IPS-20b (cell line): Measurements from ENCODE around the gene HOXB5.

Experiments used
- H3K27ac ChIP-seq: one replicate; pipeline ENCODE4 v1.5.1; 2013; ENCODE audit warnings: low read length
- H3K27me3 ChIP-seq: 2 replicates; pipeline ENCODE4 v1.6.1; 2013; ENCODE audit warnings: mild to moderate bottlenecking, low read length, inconsistent platforms; ENCODE audit not compliant: insufficient read depth
- H3K36me3 ChIP-seq: 2 replicates; pipeline ENCODE4 v1.6.1; 2013; ENCODE audit warnings: low read depth, mild to moderate bottlenecking, inconsistent platforms, low read length, moderate library complexity; ENCODE audit not compliant: insufficient read depth
- H3K4me1 ChIP-seq: 2 replicates; pipeline ENCODE4 v1.6.1; 2013; ENCODE audit warnings: mild to moderate bottlenecking, control low read depth, inconsistent platforms, low read length, moderate library complexity; ENCODE audit not compliant: insufficient read depth
- H3K4me3 ChIP-seq: 2 replicates; pipeline ENCODE4 v1.5.1; 2013; ENCODE audit warnings: mild to moderate bottlenecking, low read length, inconsistent platforms
- H3K9ac ChIP-seq: 2 replicates; pipeline ENCODE4 v1.6.1; 2013; ENCODE audit warnings: low read depth, mild to moderate bottlenecking, inconsistent platforms, low read length, moderate library complexity
- H3K9me3 ChIP-seq: 2 replicates; pipeline ENCODE4 v1.6.1; 2013; ENCODE audit warnings: mild to moderate bottlenecking, low read depth, low read length, inconsistent platforms; ENCODE audit not compliant: insufficient read depth

HOXB5 gene

GRCh38 chr17:48596000-48596734 lies 2.6 kb upstream of the HOXB5 start:
- Histone ChIP-seq H3K9ac (no peak overlapping the region), H3K4me1 (peaks cover 4% of the 10 kb centered on the region; the same call in 1 of the 2 replicates), H3K4me3 (no peak overlapping the region), H3K27me3 (peaks cover 100% of the 10 kb centered on the region), H3K9me3 (peaks cover 3% of the 10 kb centered on the region; the same call in 1 of the 2 replicates), H3K36me3 (no peaks in the 10 kb centered on the region), H3K27ac (no peak overlapping the region)

DNA sequence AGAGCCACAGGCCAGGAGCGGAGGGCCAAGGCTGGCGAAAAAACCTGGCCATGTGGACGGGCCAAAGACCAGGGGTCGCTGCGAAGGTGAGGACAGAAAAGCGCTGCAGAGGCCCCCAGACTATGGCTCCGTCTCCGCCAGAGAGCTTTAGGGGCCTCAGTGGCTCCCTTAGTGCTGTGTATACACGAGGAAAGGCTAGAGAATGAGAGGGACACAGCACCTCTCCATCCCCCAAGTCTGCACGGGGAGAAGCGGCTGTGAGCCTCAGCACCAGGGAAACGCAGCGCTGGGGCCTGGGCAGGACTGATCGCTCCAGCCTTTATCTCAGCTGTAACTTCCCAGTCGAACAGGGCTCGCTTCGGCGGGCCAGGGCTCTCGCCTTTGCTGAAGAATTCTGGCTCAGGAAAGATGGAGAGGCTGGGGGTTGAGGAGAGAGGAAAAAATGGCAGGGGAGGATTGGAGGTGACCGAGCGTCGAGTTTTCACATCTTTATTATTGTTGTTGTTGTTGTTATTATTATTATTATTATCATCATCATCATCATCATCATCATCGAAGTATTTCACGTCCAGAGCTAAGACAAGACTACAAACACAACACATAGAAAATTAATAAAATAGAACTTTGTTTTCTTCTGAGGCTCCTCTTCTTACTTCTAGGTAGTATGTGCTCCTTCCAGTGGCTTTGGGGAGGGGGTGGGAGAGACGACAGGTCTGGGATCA lies 1.9 kb upstream of the HOXB5 start:
- Histone ChIP-seq H3K27me3 (peaks cover 100% of the 10 kb centered on the region), H3K9me3 (peaks cover 3% of the 10 kb centered on the region; the same call in 1 of the 2 replicates), H3K4me1 (peaks cover 4% of the 10 kb centered on the region; the same call in 1 of the 2 replicates), H3K9ac (no peak overlapping the region), H3K36me3 (no peaks in the 10 kb centered on the region), H3K4me3 (no peak overlapping the region), H3K27ac (no peak overlapping the region)

DNA sequence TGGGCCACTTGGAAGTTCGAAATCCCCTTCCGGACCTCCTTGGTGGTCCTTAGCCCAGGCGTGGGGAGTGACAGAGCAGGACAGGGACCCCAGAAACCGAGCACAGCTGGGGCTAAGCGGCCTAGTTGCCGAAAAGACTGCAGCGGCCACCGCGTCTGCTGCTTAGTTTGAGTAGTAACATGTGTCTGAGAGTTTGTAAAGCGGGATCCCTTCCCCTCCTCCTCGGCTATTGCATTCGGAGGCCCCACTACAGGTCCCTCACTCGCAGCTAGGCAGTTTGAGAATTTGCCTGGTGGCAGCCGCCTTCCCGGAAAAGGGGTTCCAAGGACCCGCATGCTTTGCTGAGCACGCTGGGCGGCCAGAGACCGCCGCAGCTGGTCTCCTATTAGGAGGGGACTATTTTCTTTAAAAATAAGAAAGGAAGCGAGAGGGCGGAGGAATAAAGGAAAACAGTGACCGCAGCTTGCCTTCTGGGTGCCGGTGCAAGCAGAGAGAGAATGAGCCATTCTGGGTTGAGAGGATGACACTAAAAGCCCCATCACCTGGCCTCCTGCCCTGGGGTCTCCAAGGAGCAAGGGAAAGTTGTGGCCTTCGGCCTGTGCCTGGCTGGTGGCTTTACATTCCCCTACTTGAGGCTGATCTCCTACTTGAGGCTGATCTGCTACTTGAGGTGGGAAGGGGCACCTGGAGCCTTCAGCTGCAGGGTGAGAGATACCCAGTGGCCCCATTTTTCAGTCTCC lies 1.1 kb upstream of the HOXB5 start:
- peaks cover 100% of the 10 kb centered on the region for H3K27me3 ChIP-seq
- peaks cover 4% of the 10 kb centered on the region; the same call in 1 of the 2 replicates for H3K4me1 ChIP-seq
- no peak overlapping the region for H3K4me3 ChIP-seq
- H3K36me3 ChIP-seq: no peaks in the 10 kb centered on the region
- H3K27ac ChIP-seq: no peak overlapping the region
- no peak overlapping the region for H3K9ac ChIP-seq
- H3K9me3 ChIP-seq: peaks cover 3% of the 10 kb centered on the region; the same call in 1 of the 2 replicates

GRCh38 chr17:48593840-48594537 lies 410 bp upstream of the HOXB5 start:
- Histone ChIP-seq H3K4me1 (peaks cover 4% of the 10 kb centered on the region; the same call in 1 of the 2 replicates), H3K36me3 (no peaks in the 10 kb centered on the region), H3K27me3 (peaks cover 100% of the 10 kb centered on the region), H3K9me3 (no peaks in the 10 kb centered on the region; the same call in 1 of the 2 replicates), H3K27ac (no peak overlapping the region), H3K4me3 (0 out of 2 replicates have a peak overlapping the region, but pooled peaks have one; percentile 29), H3K9ac (no peak overlapping the region)

- peaks cover 100% of the 10 kb centered on the region for H3K27me3 ChIP-seq
- H3K27ac ChIP-seq: no peak overlapping the region
- peaks cover 4% of the 10 kb centered on the region; the same call in 1 of the 2 replicates for H3K4me1 ChIP-seq
- no peak overlapping the region for H3K4me3 ChIP-seq
- H3K9ac ChIP-seq: no peak overlapping the region
- peaks cover under 1% of the 10 kb centered on the region; the same call in 1 of the 2 replicates for H3K9me3 ChIP-seq
- no peaks in the 10 kb centered on the region for H3K36me3 ChIP-seq
Observed at GRCh38 chr17:48592577-48592976, 1.0 kb downstream of the HOXB5 start.

- Histone ChIP-seq H3K27me3 (peaks cover 100% of the 10 kb centered on the region), H3K4me3 (no peak overlapping the region)
Observed at GRCh38 chr17:48592057-48592514, 1.5 kb downstream of the HOXB5 start.

GRCh38 chr17:48591255-48592056 lies 2.1 kb downstream of the HOXB5 start:
- no peak overlapping the region for H3K4me3 ChIP-seq
- H3K9me3 ChIP-seq: peaks cover 3% of the 10 kb centered on the region; the same call in 1 of the 2 replicates
- no peak overlapping the region for H3K27ac ChIP-seq
- H3K27me3 ChIP-seq: peaks cover 100% of the 10 kb centered on the region
- peaks cover 4% of the 10 kb centered on the region; the same call in 1 of the 2 replicates for H3K4me1 ChIP-seq
- H3K9ac ChIP-seq: no peak overlapping the region
- H3K36me3 ChIP-seq: no peaks in the 10 kb centered on the region

More at GRCh38 chr17:48592057-48592514, 1.5 kb downstream of the HOXB5 start:
- Histone ChIP-seq H3K4me1 (peaks cover 4% of the 10 kb centered on the region; the same call in 1 of the 2 replicates), H3K27ac (no peak overlapping the region), H3K36me3 (no peaks in the 10 kb centered on the region), H3K9ac (no peak overlapping the region), H3K9me3 (peaks cover 3% of the 10 kb centered on the region; the same call in 1 of the 2 replicates)

GRCh38 chr17:48590607-48591161 lies 2.9 kb downstream of the HOXB5 start:
- H3K9me3 ChIP-seq: peaks cover 3% of the 10 kb centered on the region; the same call in 1 of the 2 replicates
- H3K4me1 ChIP-seq: peaks cover 4% of the 10 kb centered on the region; the same call in 1 of the 2 replicates
- no peak overlapping the region for H3K27ac ChIP-seq
- no peaks in the 10 kb centered on the region for H3K36me3 ChIP-seq
- peaks cover 100% of the 10 kb centered on the region for H3K27me3 ChIP-seq
- no peak overlapping the region for H3K4me3 ChIP-seq
- H3K9ac ChIP-seq: no peak overlapping the region

GRCh38 chr17:48589831-48590606 lies 3.6 kb downstream of the HOXB5 start, which contains the start of gene HOXB3:
Gene HOXB3 (minus strand): TSS chr17:48590241. CDS start chr17:48552474, 37,767 bp downstream.
- H3K9ac ChIP-seq: no peak within 1 kb of the TSS
- H3K4me3 ChIP-seq: no peak within 1 kb of the TSS
- peaks cover 3% of the 10 kb centered on the region; the same call in 1 of the 2 replicates for H3K9me3 ChIP-seq
- H3K36me3 ChIP-seq: no peaks in the 10 kb centered on the region
- H3K27ac ChIP-seq: no peak within 1 kb of the TSS
- H3K4me1 ChIP-seq: peaks cover 4% of the 10 kb centered on the region; the same call in 1 of the 2 replicates
- peaks cover 100% of the 10 kb centered on the region for H3K27me3 ChIP-seq
